ENCODE data around the gene GNA12. TPM values are rescaled to one million over a fixed set of nuclear protein-coding genes. Genes with fewer than 3 reads are reported as not detected.

Gene GNA12
- total RNA-seq, 1 donor from 2014 or later, result 67.2 TPM

GRCh38 chr7:2687881-2688318, 156.2 kb downstream of the GNA12 start, which contains the start of gene AMZ1:
AMZ1 (plus strand) TSS chr7:2688202; CDS start chr7:2700452, 12,250 bp downstream.
- Mint-ChIP-seq H3K9me3 (ENCODE audit: unreplicated experiment) (no peaks in the 10 kb centered on the region), H3K36me3 (ENCODE audit: low read depth, unreplicated experiment) (peaks cover 5% of the 10 kb centered on the region), H3K4me1 (ENCODE audit: low read depth, unreplicated experiment) (peaks cover 13% of the 10 kb centered on the region), H3K4me3 (ENCODE audit: unreplicated experiment) (peak within 1 kb of the TSS; percentile 83), H3K27ac (ENCODE audit: unreplicated experiment) (peak within 1 kb of the TSS; percentile 72), H3K27me3 (ENCODE audit: low read depth, unreplicated experiment) (peaks cover 20% of the 10 kb centered on the region)
- DNase-seq (ENCODE audit: low read depth) (no peak), FAIRE-seq (no peak)
- Histone ChIP-seq H3K4me3 (ENCODE audit: insufficient read depth, low read depth, low read length) (peak within 1 kb of the TSS; percentile 49), H3K27ac (ENCODE audit: low read depth, low read length) (no peak within 1 kb of the TSS), H3K36me3 (ENCODE audit: insufficient read depth, low read length) (no peaks in the 10 kb centered on the region), H2AFZ (ENCODE audit: low read depth, low read length) (peak within 1 kb of the TSS; percentile 63), H4K20me1 (ENCODE audit: insufficient read depth, low read length) (peaks cover 5% of the 10 kb centered on the region), H3K79me2 (ENCODE audit: insufficient read depth, low read length) (no peaks in the 10 kb centered on the region), H3K9me3 (ENCODE audit: insufficient read depth, low read depth, low read length) (no peaks in the 10 kb centered on the region), H3K9ac (ENCODE audit: low read length) (peak within 1 kb of the TSS; percentile 46), H3K4me2 (ENCODE audit: low read length) (peak within 1 kb of the TSS; percentile 76), H3K27me3 (ENCODE audit: insufficient read depth, low read length) (peaks cover 8% of the 10 kb centered on the region), H3K4me1 (ENCODE audit: insufficient read depth, low read length) (peaks cover 33% of the 10 kb centered on the region)
- TF ChIP-seq CTCF (IDR thresholded peaks at IDR 0.05; ENCODE audit: insufficient read depth, low read depth, low read length) (no peak), EZH2 (IDR thresholded peaks at IDR 0.05; ENCODE audit: insufficient read depth, low read length) (peak; percentile 37)

DNA sequence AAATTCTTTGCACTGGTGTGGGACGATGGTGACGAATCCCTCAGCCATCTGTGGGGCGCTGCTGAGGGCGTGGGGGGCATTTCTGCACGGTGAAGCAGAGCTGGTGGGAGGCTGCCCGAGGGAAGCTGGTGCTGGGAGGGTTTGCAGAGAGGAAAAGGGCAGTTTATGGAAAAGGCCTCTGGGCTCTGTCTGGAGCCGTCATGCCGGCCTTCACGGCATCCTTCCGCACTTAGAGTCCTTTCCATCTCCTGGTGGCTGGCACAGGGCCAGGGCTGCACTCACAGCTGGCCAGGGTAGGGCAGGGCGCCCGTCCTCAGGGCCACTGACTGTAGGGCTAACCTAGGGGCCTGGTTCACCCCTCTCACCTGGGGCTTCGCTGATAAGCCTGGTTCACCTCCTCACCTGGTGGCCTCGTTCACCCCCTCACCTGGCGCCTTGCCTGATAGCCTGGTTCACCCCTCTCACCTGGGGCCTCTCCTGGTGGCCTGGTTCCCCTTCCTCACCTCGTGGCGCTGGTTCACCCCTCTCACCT, 156.7 kb downstream of the GNA12 start:
- peak overlapping the region; percentile 40 for H3K9ac ChIP-seq (ENCODE audit: low read length)
- Mint-ChIP-seq H3K4me3 (ENCODE audit: unreplicated experiment) (peak overlapping the region; percentile 20), H3K27me3 (ENCODE audit: low read depth, unreplicated experiment) (peaks cover 20% of the 10 kb centered on the region), H3K27ac (ENCODE audit: unreplicated experiment) (no peak overlapping the region), H3K9me3 (ENCODE audit: unreplicated experiment) (peaks cover 2% of the 10 kb centered on the region), H3K4me1 (ENCODE audit: low read depth, unreplicated experiment) (peaks cover 13% of the 10 kb centered on the region), H3K36me3 (ENCODE audit: low read depth, unreplicated experiment) (peaks cover 5% of the 10 kb centered on the region)
- no peaks in the 10 kb centered on the region for H3K9me3 ChIP-seq (ENCODE audit: insufficient read depth, low read depth, low read length)
- H3K4me3 ChIP-seq (ENCODE audit: insufficient read depth, low read depth, low read length), result peak overlapping the region; percentile 37
- FAIRE-seq (no peak), DNase-seq (ENCODE audit: low read depth) (peak; percentile 55)
- H3K36me3 ChIP-seq (ENCODE audit: insufficient read depth, low read length), result no peaks in the 10 kb centered on the region
- peaks cover 8% of the 10 kb centered on the region for H3K27me3 ChIP-seq (ENCODE audit: insufficient read depth, low read length)
- H2AFZ ChIP-seq (ENCODE audit: low read depth, low read length), result no peak overlapping the region
- peak overlapping the region; percentile 76 for H3K4me2 ChIP-seq (ENCODE audit: low read length)
- H3K4me1 ChIP-seq (ENCODE audit: insufficient read depth, low read length), result peaks cover 33% of the 10 kb centered on the region
- H3K79me2 ChIP-seq (ENCODE audit: insufficient read depth, low read length), result no peaks in the 10 kb centered on the region
- peaks cover 5% of the 10 kb centered on the region for H4K20me1 ChIP-seq (ENCODE audit: insufficient read depth, low read length)
- no peak overlapping the region for H3K27ac ChIP-seq (ENCODE audit: low read depth, low read length)
- TF ChIP-seq CTCF (IDR thresholded peaks at IDR 0.05; ENCODE audit: insufficient read depth, low read depth, low read length), result no peak
- no peak for TF ChIP-seq EZH2 (IDR thresholded peaks at IDR 0.05; ENCODE audit: insufficient read depth, low read length)

DNA sequence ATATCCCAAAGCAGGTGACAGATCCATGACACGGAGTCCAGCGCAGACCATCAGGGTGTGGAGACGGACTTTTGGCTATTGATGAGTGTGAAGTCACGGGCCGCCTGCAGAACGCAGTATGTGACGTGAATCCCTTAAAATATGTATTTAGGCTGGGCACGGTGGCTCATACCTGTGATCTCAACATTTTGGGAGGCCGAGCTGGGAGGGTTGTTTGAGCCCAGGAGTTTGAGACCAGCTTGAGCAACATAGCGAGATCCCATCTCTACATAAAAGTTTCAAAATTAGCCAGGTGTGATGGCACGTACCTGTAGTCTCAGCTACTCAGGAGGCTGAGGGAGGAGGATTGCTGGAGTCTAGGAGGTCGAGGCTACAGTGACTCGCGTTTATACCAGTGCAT, 158.0 kb downstream of the GNA12 start:
- FAIRE-seq, result no peak

More for the DNA sequence above, 158.0 kb downstream of the GNA12 start:
- Histone ChIP-seq H3K9me3 (ENCODE audit: insufficient read depth, low read depth, low read length) (no peaks in the 10 kb centered on the region), H3K27me3 (ENCODE audit: insufficient read depth, low read length) (peaks cover 11% of the 10 kb centered on the region), H4K20me1 (ENCODE audit: insufficient read depth, low read length) (peaks cover 5% of the 10 kb centered on the region), H2AFZ (ENCODE audit: low read depth, low read length) (no peak overlapping the region), H3K4me1 (ENCODE audit: insufficient read depth, low read length) (peaks cover 33% of the 10 kb centered on the region), H3K9ac (ENCODE audit: low read length) (no peak overlapping the region), H3K36me3 (ENCODE audit: insufficient read depth, low read length) (no peaks in the 10 kb centered on the region), H3K79me2 (ENCODE audit: insufficient read depth, low read length) (no peaks in the 10 kb centered on the region), H3K4me3 (ENCODE audit: insufficient read depth, low read depth, low read length) (no peak overlapping the region), H3K4me2 (ENCODE audit: low read length) (no peak overlapping the region), H3K27ac (ENCODE audit: low read depth, low read length) (no peak overlapping the region)
- H3K27ac Mint-ChIP-seq (ENCODE audit: unreplicated experiment), result no peak overlapping the region
- no peak for DNase-seq (ENCODE audit: low read depth)
- TF ChIP-seq CTCF (IDR thresholded peaks at IDR 0.05; ENCODE audit: insufficient read depth, low read depth, low read length) (no peak), EZH2 (IDR thresholded peaks at IDR 0.05; ENCODE audit: insufficient read depth, low read length) (no peak)
- no peak overlapping the region for H3K4me3 Mint-ChIP-seq (ENCODE audit: unreplicated experiment)
- peaks cover 24% of the 10 kb centered on the region for H3K27me3 Mint-ChIP-seq (ENCODE audit: low read depth, unreplicated experiment)
- peaks cover 7% of the 10 kb centered on the region for H3K36me3 Mint-ChIP-seq (ENCODE audit: low read depth, unreplicated experiment)
- peaks cover 13% of the 10 kb centered on the region for H3K4me1 Mint-ChIP-seq (ENCODE audit: low read depth, unreplicated experiment)
- peaks cover 2% of the 10 kb centered on the region for H3K9me3 Mint-ChIP-seq (ENCODE audit: unreplicated experiment)
